ENCODE results near the gene ALDH3A1. TPM values are rescaled to one million over a fixed set of nuclear protein-coding genes. Genes with fewer than 3 reads are reported as not detected.
A peak's percentile ranks its signal among the peaks of the same experiment; 100 is the strongest.

Gene ALDH3A1
- total and polyA plus RNA-seq, 10 of the 15 experiments (the other 5 are each of a cell fraction or from before 2014, with no cell fraction given): 0.20 TPM; not detected in 9

- TF ChIP-seq, protein P1, sequence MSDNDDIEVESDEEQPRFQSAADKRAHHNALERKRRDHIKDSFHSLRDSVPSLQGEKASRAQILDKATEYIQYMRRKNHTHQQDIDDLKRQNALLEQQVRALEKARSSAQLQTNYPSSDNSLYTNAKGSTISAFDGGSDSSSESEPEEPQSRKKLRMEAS (IDR thresholded peaks at IDR 0.05; ENCODE audit: low read depth, low read length): no peak
- no peak for TF ChIP-seq ZNF207 (IDR thresholded peaks at IDR 0.05; ENCODE audit: borderline replicate concordance)
Observed at GRCh38 chr17:19787733-19788357, 39.7 kb upstream of the ALDH3A1 start (continued).

DNA sequence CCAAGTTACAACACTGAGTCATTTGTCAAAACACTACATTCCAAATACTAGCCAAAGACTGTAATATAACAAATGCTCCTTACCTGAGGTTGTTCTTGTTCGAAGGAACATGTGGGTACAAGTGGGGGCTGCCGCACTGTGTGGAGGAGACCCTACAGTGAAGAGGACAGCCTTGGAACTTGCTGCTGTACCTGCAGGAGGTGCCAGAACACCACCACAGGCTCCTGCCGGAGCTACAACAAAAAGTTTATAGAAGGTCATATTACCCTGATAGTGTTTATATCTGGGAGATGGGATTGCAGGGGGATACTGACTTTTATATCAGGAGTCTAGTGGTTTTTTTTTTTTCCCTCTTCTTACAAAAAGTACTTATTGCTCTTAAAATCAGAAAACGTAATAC, 37.8 kb upstream of the ALDH3A1 start:
- ChIA-PET SMC1A (ENCODE audit: uncharacterized antibody, unreplicated experiment) (no interaction called here), RAD21 (ENCODE audit: unreplicated experiment) (no interaction called here), POLR2A (no interaction called here), CTCF (no interaction called here)
- H3K9me3 ChIP-seq (replicated peaks; ENCODE audit: control insufficient read depth, insufficient read depth, low read length): no peaks in the 10 kb centered on the region
- in situ Hi-C loops (cut with MboI): no loop called here
- H3K27ac ChIP-seq (ENCODE audit: control insufficient read depth, insufficient read depth): no peak overlapping the region
- no peaks in the 10 kb centered on the region for H3K27me3 ChIP-seq (replicated peaks in 1 of 2; ENCODE audit: control insufficient read depth in 2 of 2, insufficient read depth in 2 of 2, low read length in 1 of 2)
- H2AFZ ChIP-seq (ENCODE audit: control insufficient read depth, low read depth, low read length): no peak overlapping the region
- no peak overlapping the region for H3K9ac ChIP-seq (ENCODE audit: control insufficient read depth, insufficient read depth, low read length)
- no peak for DNase-seq (ENCODE audit: low read depth, low spot score)
- 58% methylated on average over 4 of the region's 4 CpGs for WGBS (ENCODE audit: insufficient coverage, insufficient replicate concordance, low lambda C conversion rate, missing lambda C conversion rate)
- TF ChIP-seq RAD21 (IDR thresholded peaks at IDR 0.05; ENCODE audit: insufficient read depth, low read depth, low read length): 0 out of 2 replicates have a peak, but pooled peaks have one; percentile 12
- TF ChIP-seq TCF12 (IDR thresholded peaks at IDR 0.05; ENCODE audit: low read depth, low read length): no peak
- no peak for TF ChIP-seq ZNF687 (IDR thresholded peaks at IDR 0.05)
- TF ChIP-seq CREM (IDR thresholded peaks at IDR 0.05; ENCODE audit: low read depth): no peak
- TF ChIP-seq, protein P2, sequence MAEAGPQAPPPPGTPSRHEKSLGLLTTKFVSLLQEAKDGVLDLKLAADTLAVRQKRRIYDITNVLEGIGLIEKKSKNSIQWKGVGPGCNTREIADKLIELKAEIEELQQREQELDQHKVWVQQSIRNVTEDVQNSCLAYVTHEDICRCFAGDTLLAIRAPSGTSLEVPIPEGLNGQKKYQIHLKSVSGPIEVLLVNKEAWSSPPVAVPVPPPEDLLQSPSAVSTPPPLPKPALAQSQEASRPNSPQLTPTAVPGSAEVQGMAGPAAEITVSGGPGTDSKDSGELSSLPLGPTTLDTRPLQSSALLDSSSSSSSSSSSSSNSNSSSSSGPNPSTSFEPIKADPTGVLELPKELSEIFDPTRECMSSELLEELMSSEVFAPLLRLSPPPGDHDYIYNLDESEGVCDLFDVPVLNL (IDR thresholded peaks at IDR 0.05; ENCODE audit: low read depth, low read length): no peak
- TF ChIP-seq, protein P3, sequence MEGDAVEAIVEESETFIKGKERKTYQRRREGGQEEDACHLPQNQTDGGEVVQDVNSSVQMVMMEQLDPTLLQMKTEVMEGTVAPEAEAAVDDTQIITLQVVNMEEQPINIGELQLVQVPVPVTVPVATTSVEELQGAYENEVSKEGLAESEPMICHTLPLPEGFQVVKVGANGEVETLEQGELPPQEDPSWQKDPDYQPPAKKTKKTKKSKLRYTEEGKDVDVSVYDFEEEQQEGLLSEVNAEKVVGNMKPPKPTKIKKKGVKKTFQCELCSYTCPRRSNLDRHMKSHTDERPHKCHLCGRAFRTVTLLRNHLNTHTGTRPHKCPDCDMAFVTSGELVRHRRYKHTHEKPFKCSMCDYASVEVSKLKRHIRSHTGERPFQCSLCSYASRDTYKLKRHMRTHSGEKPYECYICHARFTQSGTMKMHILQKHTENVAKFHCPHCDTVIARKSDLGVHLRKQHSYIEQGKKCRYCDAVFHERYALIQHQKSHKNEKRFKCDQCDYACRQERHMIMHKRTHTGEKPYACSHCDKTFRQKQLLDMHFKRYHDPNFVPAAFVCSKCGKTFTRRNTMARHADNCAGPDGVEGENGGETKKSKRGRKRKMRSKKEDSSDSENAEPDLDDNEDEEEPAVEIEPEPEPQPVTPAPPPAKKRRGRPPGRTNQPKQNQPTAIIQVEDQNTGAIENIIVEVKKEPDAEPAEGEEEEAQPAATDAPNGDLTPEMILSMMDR (IDR thresholded peaks at IDR 0.05 in 2 of 3, conservative IDR thresholded peaks at IDR 0.05 in 1 of 3; ENCODE audit: control insufficient read depth in 2 of 3, extremely low read depth in 1 of 3, insufficient read depth in 1 of 3, low read depth in 3 of 3, low read length in 3 of 3): 0 out of 6 replicates have a peak, but pooled peaks of 1 of the 3 experiments have one; percentile 2
- TF ChIP-seq EGR1 (IDR thresholded peaks at IDR 0.05; ENCODE audit: borderline replicate concordance in 1 of 2, low read depth in 2 of 2, low read length in 2 of 2): no peak
- H3K36me3 ChIP-seq (ENCODE audit: control insufficient read depth in 2 of 2, insufficient read depth in 2 of 2, low read length in 1 of 2): no peaks in the 10 kb centered on the region
- no peaks in the 10 kb centered on the region for H3K79me2 ChIP-seq (ENCODE audit: control insufficient read depth, insufficient read depth, low read length)
- intact Hi-C loops (cut with micrococcal nuclease; ENCODE audit: unreplicated experiment): no loop called here
- H3K4me3 ChIP-seq: no peak overlapping the region
- BruUV-seq (replicated peaks): no TSS peak
- no peak for ATAC-seq
- H4K20me1 ChIP-seq (ENCODE audit: control insufficient read depth, insufficient read depth): no peaks in the 10 kb centered on the region
- H3K4me2 ChIP-seq (ENCODE audit: control insufficient read depth, insufficient read depth): no peak overlapping the region
- H3K4me1 ChIP-seq (ENCODE audit: control insufficient read depth, insufficient read depth, low read length): no peaks in the 10 kb centered on the region
- no peak for FAIRE-seq

Data from GM12878 (cell line).